ENCODE data around the gene EML1.

EML1 gene

DNA sequence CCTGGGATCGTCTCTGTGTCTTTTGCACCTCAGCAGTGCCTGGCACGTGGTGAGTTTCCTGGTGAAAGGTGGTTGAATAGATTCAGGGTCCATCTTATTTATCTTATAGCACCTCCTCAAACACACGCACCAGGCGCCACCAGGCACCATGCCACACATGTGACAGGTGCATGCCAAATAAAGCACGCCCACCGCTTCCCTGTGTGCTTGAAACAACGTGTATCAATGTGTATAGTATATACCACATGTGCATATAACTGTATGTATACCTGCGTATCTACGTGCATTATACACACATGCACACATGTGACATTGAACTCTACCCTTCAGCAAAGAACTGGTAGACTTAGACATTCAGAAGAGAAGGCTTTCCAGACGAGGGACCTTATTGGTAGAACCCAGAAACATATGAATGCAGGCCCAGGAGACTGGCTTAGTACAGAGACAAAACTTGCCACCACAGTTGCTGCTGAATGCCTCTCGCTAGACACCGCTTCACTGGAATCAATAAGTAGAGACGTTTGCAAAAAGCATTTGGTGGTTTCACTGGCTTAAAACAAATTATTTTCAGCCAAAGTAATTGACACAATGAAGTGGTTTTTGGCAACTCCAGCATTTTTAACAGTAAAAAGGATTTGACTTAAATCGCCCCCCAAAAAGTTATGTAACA, 10.0 kb downstream of the EML1 start:
- in situ Hi-C loops (cut with MboI; ENCODE audit: low sequenced_read_pairs) = no loop called here

- in situ Hi-C loops (cut with MboI; ENCODE audit: low sequenced_read_pairs) = no loop called here
Measured at GRCh38 chr14:99803803-99804202, 10.6 kb downstream of the EML1 start.

GRCh38 chr14:99805757-99806439, 12.7 kb downstream of the EML1 start:
- in situ Hi-C loops (cut with MboI; ENCODE audit: low sequenced_read_pairs) = no loop called here

DNA sequence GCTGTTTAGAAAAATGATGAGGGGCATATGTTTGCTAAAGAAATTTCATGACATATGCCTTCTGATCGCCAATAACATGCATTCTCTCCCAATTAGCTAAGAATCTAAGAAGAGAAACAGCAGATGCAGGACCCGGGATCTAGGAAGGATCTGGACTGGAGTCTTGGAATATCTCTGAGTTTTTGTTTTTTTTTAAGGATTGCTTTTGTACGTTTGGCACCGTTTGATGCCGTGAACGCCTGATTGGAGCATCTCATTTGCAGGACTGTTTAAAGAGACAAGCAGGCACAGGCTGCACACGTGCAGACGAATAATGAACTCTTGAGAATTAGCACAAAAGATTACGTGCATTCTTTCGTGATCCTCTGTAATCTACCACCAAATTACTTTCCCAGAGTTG, 13.6 kb downstream of the EML1 start:
- in situ Hi-C loops (cut with MboI; ENCODE audit: low sequenced_read_pairs) = no loop called here

DNA sequence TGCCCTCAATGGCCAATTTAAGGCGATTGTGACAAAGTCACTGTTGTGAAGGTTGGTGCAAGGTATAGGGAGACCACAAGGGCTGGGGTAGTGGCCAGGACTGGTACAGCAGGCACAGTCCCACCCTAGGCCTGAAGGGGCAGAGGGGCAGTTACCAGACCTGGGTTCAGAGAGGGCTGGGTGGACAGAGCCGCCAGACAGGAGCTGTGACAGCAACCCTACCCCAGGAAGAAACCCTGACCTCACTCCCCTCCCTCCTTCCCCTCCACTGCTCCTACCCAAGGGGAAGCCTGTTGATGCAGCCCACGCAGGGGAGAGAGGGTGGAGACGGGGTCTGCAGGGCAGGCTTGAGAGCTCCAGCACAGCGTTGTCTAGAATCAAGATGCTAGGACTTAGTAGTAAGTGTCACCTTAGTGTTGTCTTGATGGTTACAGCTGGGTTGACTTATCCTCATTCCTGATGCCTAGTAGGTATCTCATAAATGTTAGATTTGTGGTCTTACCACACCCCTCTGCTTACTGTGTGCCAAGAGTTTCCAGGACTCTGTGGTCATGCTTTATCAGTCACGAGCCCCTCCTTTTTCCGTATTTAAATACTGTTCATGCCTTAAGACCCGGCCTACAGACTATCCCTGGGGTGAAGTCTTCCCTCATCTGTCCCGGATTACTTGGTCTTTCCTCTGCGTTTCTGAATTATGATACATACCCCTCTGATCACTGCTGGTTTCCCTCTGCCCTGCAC, 14.4 kb downstream of the EML1 start:
- in situ Hi-C loops (cut with MboI; ENCODE audit: low sequenced_read_pairs) = no loop called here

GRCh38 chr14:99808154-99808505, 14.9 kb downstream of the EML1 start:
- in situ Hi-C loops (cut with MboI; ENCODE audit: low sequenced_read_pairs) = no loop called here

DNA sequence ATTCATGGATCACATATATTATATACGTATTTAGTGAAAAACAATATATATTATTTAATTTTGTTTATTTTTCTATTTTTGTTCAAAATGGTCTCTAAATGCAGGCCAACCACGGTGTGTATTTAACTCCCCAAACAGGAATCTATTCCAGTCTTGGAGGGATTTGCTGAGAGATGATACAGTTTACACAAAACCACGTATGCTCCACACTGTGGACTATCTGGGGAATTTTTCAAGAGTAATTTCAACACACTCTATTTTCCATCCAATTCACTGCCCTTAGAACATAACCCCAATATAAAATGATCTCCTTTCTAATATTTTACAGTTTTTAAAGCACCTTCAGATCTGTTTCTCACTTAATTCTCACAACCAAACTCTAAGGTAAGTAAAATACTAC, 15.3 kb downstream of the EML1 start:
- in situ Hi-C loops (cut with MboI; ENCODE audit: low sequenced_read_pairs) = no loop called here

GRCh38 chr14:99809360-99809759, 16.1 kb downstream of the EML1 start:
- in situ Hi-C loops (cut with MboI; ENCODE audit: low sequenced_read_pairs) = no loop called here

DNA sequence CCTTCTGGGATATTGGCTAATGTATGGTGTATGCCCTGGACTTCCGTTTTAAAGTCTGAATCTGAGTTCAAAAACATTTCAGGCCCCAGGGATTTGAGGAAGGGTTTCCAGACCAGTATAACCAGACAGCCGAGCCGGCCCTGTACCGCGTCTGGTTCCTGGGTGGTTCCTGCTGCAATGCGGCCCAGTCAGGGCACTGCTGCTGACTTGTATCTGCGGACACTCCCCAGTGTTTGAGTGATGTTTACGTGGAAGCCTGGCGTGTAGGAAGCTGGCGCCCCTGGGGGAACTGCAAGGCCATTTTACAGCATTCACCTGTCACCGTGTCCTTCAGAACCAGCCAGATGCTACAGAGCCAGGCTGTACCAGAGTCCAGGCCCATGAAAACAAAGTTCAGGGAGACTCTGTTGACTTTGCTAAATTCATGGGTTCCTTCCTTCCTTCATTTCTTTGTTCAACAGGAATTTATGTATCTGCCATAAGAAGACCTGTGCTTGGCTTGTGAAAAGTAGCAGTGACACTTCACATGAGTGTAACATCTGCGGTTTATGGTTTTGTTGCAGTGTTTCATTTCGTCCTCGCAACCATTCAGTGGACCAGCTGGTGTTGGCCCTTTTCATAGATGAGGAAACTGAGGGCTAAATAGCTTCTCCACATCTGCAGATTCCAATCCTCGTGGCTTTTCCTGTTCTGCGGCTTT, 16.8 kb downstream of the EML1 start:
- in situ Hi-C loops (cut with MboI; ENCODE audit: low sequenced_read_pairs) = no loop called here

DNA sequence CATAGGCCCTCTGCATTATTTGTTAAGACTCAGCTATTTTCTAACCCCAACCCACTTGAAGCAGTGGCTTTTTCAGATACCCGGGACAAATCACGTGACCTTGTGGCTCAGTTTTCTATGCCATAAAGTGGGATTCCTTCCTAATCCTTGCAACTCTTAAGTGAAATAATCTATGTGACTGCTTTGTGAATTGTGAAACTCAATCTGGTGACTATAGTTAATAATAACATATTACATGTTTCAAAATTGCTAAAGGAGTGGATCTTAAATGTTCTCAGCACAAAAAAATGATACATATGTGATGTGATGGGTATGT, 17.3 kb downstream of the EML1 start:
- in situ Hi-C loops (cut with MboI; ENCODE audit: low sequenced_read_pairs) = no loop called here

- in situ Hi-C loops (cut with MboI; ENCODE audit: low sequenced_read_pairs) = no loop called here
Measured at GRCh38 chr14:99812096-99812750, 19.0 kb downstream of the EML1 start.

- in situ Hi-C loops (cut with MboI; ENCODE audit: low sequenced_read_pairs) = no loop called here
Measured at GRCh38 chr14:99812892-99813291, 19.7 kb downstream of the EML1 start.

DNA sequence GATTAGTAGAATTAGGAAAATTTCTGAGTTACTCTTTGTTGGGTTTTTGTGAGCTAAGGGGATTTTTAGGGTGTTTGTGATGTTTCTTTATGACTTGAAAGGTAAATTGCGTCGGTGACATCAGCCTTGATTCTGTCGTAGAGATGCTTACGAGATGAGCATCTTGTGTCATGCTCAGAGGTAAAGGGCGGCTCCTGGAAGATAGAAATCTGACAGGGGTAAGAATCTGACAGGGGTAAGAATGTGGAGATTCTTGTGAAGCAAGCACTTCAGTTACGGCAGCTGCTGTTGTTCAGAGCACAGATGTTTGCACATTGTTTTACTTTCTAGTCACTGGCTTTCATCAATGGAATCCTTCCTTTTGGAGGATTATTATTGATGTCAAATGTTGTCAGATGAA, 22.5 kb downstream of the EML1 start:
- in situ Hi-C loops (cut with MboI; ENCODE audit: low sequenced_read_pairs) = no loop called here

DNA sequence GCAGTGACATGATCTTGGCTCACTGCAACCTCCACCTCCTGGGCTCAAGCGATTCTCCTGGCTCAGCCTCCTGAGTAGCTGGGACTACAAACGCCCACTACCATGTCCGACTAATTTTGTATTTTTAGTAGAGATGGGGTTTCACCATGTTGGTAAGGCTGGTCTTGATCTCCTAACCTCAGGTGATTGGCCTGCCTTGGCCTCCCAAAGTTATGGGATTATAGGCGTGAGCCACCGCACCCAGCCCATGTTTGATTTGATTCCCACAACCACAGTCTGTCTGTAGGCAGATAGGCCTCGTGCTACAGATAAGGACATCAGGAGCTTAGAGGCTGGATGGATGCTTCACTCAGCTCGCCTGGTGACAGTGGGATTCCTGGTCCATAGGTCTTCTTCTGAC, 23.0 kb downstream of the EML1 start:
- in situ Hi-C loops (cut with MboI; ENCODE audit: low sequenced_read_pairs) = no loop called here

DNA sequence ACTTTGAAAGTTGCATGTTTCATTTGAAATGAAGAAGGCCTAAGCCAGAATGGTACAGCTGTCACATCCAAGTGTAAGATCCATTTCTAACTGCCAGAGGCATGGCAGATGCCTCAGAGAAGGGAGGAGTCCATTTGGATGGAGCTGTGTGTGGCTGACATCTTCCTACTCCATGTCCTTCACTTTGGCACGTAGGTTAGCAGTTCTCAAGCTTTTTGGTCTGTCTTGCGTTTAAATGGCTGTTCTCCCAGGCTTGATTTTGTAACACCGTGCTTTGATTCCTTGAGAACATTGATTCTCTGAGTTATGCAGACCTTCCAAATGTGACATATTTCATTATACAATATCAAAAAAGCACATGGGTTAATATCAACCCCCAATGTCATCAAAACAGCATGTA, 23.4 kb downstream of the EML1 start:
- in situ Hi-C loops (cut with MboI; ENCODE audit: low sequenced_read_pairs) = no loop called here

GRCh38 chr14:99817331-99817730, 24.1 kb downstream of the EML1 start:
- in situ Hi-C loops (cut with MboI; ENCODE audit: low sequenced_read_pairs) = no loop called here

- in situ Hi-C loops (cut with MboI; ENCODE audit: low sequenced_read_pairs) = no loop called here
Measured at GRCh38 chr14:99818503-99819036, 25.4 kb downstream of the EML1 start.

GRCh38 chr14:99819514-99819913, 26.3 kb downstream of the EML1 start:
- in situ Hi-C loops (cut with MboI; ENCODE audit: low sequenced_read_pairs) = no loop called here

GRCh38 chr14:99820702-99821331, 27.6 kb downstream of the EML1 start:
- in situ Hi-C loops (cut with MboI; ENCODE audit: low sequenced_read_pairs) = no loop called here

All from HL-60/S4 (cell line).